Activated T-helper 1 cell treated with anti-CD3 and anti-CD28 coated beads, Interleukin-12 subunit alpha, Interleukin-12 subunit beta, Interleukin-2, Interleukin-4 antibody, amounts not matched to agents 30 ng/mL and 10 ng/mL and 1 ng/mL, durations not matched to agents 14 hours and 24 hours and 36 hours (primary cell): ENCODE measurements around the gene UST. TPM values are rescaled to one million over a fixed set of nuclear protein-coding genes. Genes with fewer than 3 reads are reported as not detected.
"Not testable (repeated sequence)": the region's sequence is repeated elsewhere in the genome, so short reads cannot be mapped to it uniquely, and the experiment has no call there.

Source experiments
- DNase-seq: peaks from one replicate; pipeline ENCODE4 v3.0.0; 2021; ENCODE audit warnings: low spot score
- H3K27ac Mint-ChIP-seq: one replicate; pipeline ENCODE4 v1.8.0; 2021; ENCODE audit warnings: mild to moderate bottlenecking, mixed read lengths
- H3K27me3 Mint-ChIP-seq: one replicate; pipeline ENCODE4 v1.8.0; 2022; ENCODE audit warnings: mild to moderate bottlenecking, moderate library complexity, mixed read lengths; ENCODE audit not compliant: insufficient read depth
- H3K36me3 Mint-ChIP-seq: one replicate; pipeline ENCODE4 v1.8.0; 2021; ENCODE audit warnings: low read depth, mixed read lengths
- H3K4me1 Mint-ChIP-seq: one replicate; pipeline ENCODE4 v1.8.0; 2021; ENCODE audit warnings: low read depth, mixed read lengths
- H3K4me3 Mint-ChIP-seq: one replicate; pipeline ENCODE4 v1.8.0; 2021; ENCODE audit warnings: mild to moderate bottlenecking, moderate library complexity, mixed read lengths
- H3K9me3 Mint-ChIP-seq: one replicate; pipeline ENCODE4 v1.8.0; 2021; ENCODE audit warnings: mixed read lengths
- intact Hi-C: fragments of 100-400 bp; cut with micrococcal nuclease; formaldehyde crosslinking; loops from one replicate; pipeline ENCODE4 v1.15.1; 2024
- total RNA-seq: library from RNA; stranded (reverse); gene quantifications from 2 replicates; pipeline ENCODE4 v1.2.3, GENCODE V29; 2022

UST gene
- total RNA-seq, 1 donor from 2014 or later: 0.49 TPM

DNA sequence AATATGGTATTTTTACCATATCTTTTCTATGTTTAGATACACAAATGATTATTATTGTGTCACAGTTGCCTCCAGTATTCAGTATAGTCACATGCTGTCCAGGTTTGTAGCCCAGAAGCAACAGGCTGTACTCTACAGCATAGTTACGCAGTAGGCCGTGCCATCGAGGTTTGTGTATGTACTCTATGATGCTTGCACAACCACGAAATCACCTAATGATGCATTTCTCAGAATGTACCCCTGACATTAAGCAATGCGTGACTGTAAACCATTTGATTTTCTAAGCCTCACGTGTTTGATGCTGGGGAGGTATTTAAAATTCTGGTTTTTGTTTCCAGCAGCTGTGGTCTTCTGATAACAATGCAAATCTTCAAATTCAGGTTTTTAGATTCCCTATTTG is 207.6 kb downstream of the UST start:
- Mint-ChIP-seq H3K4me1 (no peaks in the 10 kb centered on the region), H3K4me3 (no peak overlapping the region), H3K27ac (no peak overlapping the region), H3K9me3 (no peaks in the 10 kb centered on the region), H3K36me3 (no peaks in the 10 kb centered on the region), H3K27me3 (peaks cover 23% of the 10 kb centered on the region)
- intact Hi-C loops: no loop called here
- DNase-seq: no peak

DNA sequence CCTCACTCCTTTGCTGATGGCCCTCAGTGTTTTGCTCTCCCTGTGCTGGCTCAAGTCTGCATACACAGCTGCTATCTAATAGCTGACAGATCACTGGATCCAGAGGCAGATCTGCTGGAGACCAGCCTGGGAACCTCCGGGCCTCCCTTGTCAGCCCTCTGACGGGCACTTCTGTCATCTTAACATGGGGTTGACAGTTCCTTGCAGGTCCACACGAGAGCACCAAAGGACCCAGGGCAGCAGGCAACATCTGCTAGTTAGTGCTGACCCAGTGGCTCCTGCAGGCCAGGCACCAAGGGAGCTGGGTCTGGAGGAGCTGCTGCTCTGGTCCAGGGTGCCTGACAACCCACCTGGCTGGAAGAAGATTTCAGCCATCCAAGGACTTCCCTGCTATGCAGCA is 208.1 kb downstream of the UST start:
- no peak overlapping the region for H3K27ac Mint-ChIP-seq
- H3K27me3 Mint-ChIP-seq: peaks cover 25% of the 10 kb centered on the region
- H3K4me3 Mint-ChIP-seq: no peak overlapping the region
- no peaks in the 10 kb centered on the region for H3K4me1 Mint-ChIP-seq
- H3K36me3 Mint-ChIP-seq: no peaks in the 10 kb centered on the region
- intact Hi-C loops: no loop called here
- H3K9me3 Mint-ChIP-seq: no peaks in the 10 kb centered on the region
- DNase-seq: no peak

DNA sequence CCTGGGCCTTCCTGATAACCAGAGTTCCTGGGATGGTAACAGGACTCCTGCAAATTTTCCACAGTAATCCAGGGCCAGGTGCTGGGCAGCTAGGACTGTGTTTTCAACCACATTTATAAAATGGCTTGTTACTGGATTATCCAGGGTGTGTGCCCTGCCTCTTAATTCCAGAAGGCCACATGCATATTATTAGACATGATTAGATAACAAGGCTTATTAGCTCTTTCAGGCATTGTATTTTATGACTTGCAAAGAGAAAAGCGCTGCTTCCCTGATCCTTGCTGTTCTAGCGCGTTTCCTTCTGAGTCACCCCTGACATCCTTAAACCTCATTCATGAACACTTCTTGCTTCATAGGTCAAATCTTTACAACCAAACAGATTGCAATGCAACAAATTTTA is 208.6 kb downstream of the UST start:
- H3K27ac Mint-ChIP-seq: no peak overlapping the region
- H3K9me3 Mint-ChIP-seq: no peaks in the 10 kb centered on the region
- no peaks in the 10 kb centered on the region for H3K4me1 Mint-ChIP-seq
- H3K4me3 Mint-ChIP-seq: no peak overlapping the region
- H3K27me3 Mint-ChIP-seq: peaks cover 22% of the 10 kb centered on the region
- no peaks in the 10 kb centered on the region for H3K36me3 Mint-ChIP-seq
- DNase-seq: no peak
- intact Hi-C loops: no loop called here

DNA sequence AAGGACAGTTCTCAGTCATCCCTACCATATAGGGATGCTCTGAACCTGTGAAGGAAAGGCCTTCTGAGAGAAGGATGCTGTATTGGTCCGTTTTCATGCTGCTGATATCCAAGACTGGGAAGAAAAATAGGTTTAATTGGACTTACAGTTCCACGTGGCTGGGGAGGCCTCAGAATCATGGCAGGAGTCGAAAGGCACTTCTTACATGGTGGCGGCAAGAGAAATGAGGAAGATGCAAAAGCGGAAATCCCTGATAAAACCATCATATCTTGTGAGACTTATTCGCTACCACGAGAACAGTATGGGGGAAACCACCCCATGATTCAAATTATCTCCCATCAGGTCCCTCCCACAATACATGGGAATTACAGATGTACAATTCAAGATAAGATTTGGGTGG is 209.3 kb downstream of the UST start:
- intact Hi-C loops, H3K27ac Mint-ChIP-seq, H3K4me3 Mint-ChIP-seq, DNase-seq, H3K9me3 Mint-ChIP-seq, H3K36me3 Mint-ChIP-seq, H3K4me1 Mint-ChIP-seq: not testable (repeated sequence)
- peaks cover 21% of the 10 kb centered on the region for H3K27me3 Mint-ChIP-seq

DNA sequence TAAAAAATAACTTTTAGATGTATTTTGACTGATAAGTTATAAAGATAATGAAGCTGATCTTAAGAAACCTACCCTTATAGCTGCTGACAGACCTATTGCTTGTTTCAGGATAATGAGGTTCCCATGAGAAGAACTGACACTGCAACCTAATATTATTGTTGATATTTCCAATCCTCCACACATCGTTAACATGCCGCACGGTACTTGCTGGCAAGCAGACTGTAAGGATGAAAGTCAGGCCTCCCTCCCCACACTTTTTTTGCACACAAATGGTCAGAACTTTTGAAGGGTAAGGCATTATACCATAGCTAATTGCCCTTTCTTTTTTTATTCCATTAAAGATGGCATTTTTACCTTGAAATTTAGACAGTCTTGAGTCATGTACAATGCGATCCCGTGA is 210.9 kb downstream of the UST start:
- no peaks in the 10 kb centered on the region for H3K4me1 Mint-ChIP-seq
- no peaks in the 10 kb centered on the region for H3K9me3 Mint-ChIP-seq
- no peak overlapping the region for H3K4me3 Mint-ChIP-seq
- no peak for DNase-seq
- H3K27ac Mint-ChIP-seq: no peak overlapping the region
- H3K36me3 Mint-ChIP-seq: no peaks in the 10 kb centered on the region
- intact Hi-C loops: no loop called here
- H3K27me3 Mint-ChIP-seq: peaks cover 24% of the 10 kb centered on the region

DNA sequence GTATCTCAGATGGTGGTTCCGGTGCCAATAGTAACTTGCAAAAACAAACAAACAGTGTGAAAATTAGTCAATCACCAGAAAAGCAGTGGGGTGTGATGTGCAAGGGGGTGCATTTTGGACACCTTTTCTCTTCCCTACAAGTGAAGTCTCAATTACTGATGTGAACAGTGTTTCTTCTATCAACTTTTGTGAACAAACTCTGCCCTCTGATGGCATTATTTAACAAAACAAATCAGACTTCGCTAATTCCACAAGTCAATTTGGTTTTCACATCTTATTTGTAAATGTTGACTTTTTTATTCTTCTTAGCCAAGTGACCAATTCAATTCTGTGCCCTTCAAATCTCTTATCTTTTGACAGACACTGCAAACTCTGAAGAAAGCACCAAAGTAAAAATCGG is 212.2 kb downstream of the UST start:
- no peak overlapping the region for H3K4me3 Mint-ChIP-seq

DNA sequence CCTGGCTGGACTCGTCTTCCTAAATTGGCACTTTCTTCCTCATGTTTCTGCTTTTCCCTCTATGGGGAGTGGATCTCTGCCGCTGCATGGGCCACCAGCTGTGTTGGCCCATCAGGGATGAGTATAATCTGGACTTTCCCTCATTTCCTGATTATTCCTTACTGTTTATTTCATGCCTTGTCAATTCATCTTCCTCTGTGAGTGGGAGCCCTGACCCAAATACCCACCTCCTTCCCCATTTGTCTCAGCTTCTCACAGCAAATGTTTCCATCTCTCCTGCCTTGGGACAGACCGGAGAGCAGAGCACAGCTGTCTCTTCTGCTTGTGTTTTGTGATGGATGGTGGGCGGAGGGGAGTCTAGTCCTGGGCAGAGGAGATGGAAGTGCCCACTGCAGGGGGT is 212.7 kb downstream of the UST start:
- no peak overlapping the region for H3K27ac Mint-ChIP-seq
- H3K36me3 Mint-ChIP-seq: no peaks in the 10 kb centered on the region
- H3K4me3 Mint-ChIP-seq: no peak overlapping the region
- no peak for DNase-seq
- H3K9me3 Mint-ChIP-seq: no peaks in the 10 kb centered on the region
- H3K4me1 Mint-ChIP-seq: no peaks in the 10 kb centered on the region
- intact Hi-C loops: no loop called here
- peaks cover 21% of the 10 kb centered on the region for H3K27me3 Mint-ChIP-seq

More for the DNA sequence above, 212.2 kb downstream of the UST start:
- DNase-seq: no peak
- Mint-ChIP-seq H3K4me1 (no peaks in the 10 kb centered on the region), H3K27me3 (peaks cover 21% of the 10 kb centered on the region), H3K9me3 (no peaks in the 10 kb centered on the region), H3K36me3 (no peaks in the 10 kb centered on the region), H3K27ac (no peak overlapping the region)
- intact Hi-C loops: no loop called here

DNA sequence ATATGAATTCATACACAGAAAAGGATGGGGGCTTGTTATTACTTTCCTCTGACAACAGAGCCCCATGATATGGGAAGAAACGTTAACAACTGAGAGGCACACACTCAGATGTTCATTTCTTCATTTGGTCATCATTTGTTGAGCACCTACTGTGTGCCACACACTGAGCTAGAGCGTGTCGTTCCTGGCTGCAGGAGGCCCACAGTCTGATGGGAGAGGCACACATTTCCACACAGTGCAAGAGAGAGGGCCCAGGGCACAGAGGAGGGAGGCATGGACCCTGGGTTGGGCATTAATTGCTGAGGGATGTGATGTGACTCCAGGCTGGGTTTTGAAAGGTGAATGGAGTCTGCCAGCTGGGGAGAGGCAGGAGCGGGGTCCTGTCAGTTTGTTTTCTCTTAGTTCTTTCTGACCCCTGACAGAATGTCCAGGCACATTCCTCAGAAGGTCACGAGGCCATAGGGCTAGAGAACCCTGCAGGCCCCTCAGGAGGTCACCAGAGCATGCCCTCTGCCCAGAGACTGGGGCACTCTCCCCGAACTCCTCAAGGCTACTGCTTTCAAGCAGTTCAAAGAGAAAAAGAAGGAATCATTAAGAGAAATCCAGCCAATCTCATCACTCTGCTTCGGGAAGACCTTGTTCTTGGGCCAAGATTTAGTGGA is 216.2 kb downstream of the UST start:
- Mint-ChIP-seq H3K4me3 (no peak overlapping the region), H3K9me3 (no peaks in the 10 kb centered on the region), H3K4me1 (no peaks in the 10 kb centered on the region), H3K36me3 (no peaks in the 10 kb centered on the region), H3K27me3 (peaks cover 22% of the 10 kb centered on the region), H3K27ac (no peak overlapping the region)
- intact Hi-C loops: no loop called here
- no peak for DNase-seq

DNA sequence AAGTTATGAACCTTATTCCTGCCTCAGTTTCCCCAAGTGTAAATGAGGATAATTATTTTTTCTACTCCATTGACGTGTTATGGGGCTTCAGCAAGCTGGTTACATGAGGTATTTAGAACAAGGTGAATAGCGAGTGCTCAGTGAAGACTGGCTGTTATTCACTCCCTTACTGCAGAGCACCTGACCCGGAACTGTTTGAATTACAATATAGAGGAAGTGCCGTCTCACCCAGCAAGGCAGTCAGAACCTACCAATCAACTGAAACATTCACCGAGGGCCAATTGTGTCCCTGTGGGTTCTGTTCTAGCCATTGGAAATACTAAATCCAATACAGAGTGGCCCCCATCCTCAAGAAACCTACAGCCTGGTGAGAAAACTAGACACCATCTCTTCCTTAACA is 216.9 kb downstream of the UST start:
- Mint-ChIP-seq H3K27ac (no peak overlapping the region), H3K4me3 (no peak overlapping the region), H3K36me3 (no peaks in the 10 kb centered on the region), H3K27me3 (peaks cover 21% of the 10 kb centered on the region), H3K9me3 (no peaks in the 10 kb centered on the region), H3K4me1 (no peaks in the 10 kb centered on the region)
- no peak for DNase-seq
- intact Hi-C loops: no loop called here

DNA sequence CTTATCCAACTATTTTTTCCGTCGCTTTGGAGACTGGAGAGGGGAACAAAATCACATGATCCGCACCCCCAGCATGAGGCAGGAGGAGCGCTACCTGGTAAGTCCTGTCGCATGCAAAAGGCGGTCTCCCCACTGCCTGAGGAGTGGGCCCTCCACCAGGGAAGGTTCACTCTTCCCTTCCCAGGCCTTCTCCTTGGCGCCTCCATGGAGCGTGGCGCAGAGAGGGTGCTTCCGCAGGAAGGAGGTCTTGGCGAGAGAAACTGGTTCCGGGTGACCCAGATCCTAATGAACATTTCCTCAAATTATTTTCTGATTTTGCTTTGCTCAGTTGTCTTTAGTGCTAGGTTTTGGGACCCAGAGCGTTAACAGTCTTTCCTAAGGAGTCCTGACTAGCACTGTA is 217.6 kb downstream of the UST start:
- Mint-ChIP-seq H3K4me1 (no peaks in the 10 kb centered on the region), H3K36me3 (no peaks in the 10 kb centered on the region), H3K27me3 (peaks cover 16% of the 10 kb centered on the region), H3K4me3 (no peak overlapping the region), H3K27ac (no peak overlapping the region), H3K9me3 (no peaks in the 10 kb centered on the region)
- intact Hi-C loops: no loop called here
- DNase-seq: no peak

DNA sequence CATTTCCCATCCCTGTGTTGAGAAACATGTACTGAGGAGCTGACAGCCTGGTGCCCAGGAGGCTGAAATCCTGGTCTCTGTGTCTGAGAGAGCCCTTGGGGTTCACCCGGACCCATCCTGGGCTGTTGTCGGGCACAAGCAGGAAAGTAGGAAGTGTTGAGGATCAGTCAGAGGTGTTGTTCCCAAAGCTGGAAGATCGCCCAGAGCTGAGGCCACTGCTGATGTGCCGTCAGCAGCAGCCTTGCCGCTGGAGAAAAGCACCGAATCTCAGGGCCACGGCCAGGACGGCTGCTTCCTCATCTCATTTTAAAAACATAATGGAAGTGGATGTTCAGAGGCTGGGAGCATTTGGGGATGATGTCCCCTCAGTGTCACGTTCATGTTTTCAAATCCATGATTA is 218.5 kb downstream of the UST start:
- intact Hi-C loops: no loop called here
- Mint-ChIP-seq H3K9me3 (no peaks in the 10 kb centered on the region), H3K4me1 (no peaks in the 10 kb centered on the region), H3K36me3 (no peaks in the 10 kb centered on the region), H3K27me3 (peaks cover 14% of the 10 kb centered on the region), H3K27ac (no peak overlapping the region), H3K4me3 (no peak overlapping the region)
- no peak for DNase-seq

DNA sequence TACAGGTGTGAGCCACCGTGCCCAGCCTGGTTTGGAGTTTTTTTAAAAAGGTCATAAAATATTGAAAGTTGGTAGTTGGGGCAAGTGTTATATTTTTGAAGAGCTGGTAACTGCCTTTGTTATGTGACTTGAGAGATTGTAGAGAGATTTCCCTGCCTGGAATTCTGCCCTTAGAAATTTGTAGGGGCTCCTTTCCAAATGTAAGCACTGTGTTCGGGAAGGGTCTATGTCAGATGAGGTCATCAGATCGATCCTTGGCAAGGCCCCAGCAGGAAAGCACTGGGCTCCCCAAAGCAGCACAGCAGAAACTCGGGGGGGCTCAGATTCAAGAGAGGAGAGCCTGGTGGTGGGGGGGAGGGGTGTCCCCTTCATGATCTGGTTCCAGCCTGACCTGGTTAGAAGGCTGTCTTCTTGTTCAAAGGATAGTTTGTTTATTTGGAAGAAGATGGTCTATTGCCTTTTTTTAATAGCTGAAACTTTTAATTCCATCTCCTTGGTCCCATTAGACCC is 220.2 kb downstream of the UST start:
- H3K4me3 Mint-ChIP-seq: no peak overlapping the region
- intact Hi-C loops: no loop called here

DNA sequence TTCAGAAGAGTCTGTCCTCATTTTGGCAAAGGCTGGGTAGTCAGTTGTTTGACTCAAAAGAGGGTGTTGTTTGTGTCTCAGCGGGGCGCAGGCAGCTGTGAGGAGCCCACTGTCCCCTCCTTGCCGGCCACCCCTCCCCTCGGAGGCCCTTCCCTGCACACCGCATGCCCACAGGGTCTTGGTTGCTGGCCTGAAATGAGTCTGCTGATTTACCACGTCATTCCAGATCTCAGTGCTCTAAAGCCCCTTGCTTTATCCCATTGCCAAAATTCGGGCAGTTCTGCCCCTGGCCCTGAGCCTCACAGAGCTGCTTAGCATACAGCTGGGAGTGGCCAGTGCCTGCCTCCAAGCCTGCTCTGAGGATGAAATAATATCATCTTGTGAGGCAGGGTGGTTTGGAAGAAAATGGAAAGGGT is 220.7 kb downstream of the UST start:
- intact Hi-C loops: no loop called here
- no peak overlapping the region for H3K27ac Mint-ChIP-seq
- H3K4me1 Mint-ChIP-seq: no peaks in the 10 kb centered on the region
- H3K27me3 Mint-ChIP-seq: peaks cover 18% of the 10 kb centered on the region
- no peaks in the 10 kb centered on the region for H3K36me3 Mint-ChIP-seq
- no peak overlapping the region for H3K4me3 Mint-ChIP-seq
- no peaks in the 10 kb centered on the region for H3K9me3 Mint-ChIP-seq
- DNase-seq: no peak

More for the DNA sequence above, 220.2 kb downstream of the UST start:
- no peaks in the 10 kb centered on the region for H3K4me1 Mint-ChIP-seq
- peaks cover 18% of the 10 kb centered on the region for H3K27me3 Mint-ChIP-seq
- H3K36me3 Mint-ChIP-seq: no peaks in the 10 kb centered on the region
- no peak for DNase-seq
- no peaks in the 10 kb centered on the region for H3K9me3 Mint-ChIP-seq
- no peak overlapping the region for H3K27ac Mint-ChIP-seq
